Caco-2 (cell line): ENCODE measurements around the gene NOTCH1. TPM values are rescaled to one million over a fixed set of nuclear protein-coding genes. Genes with fewer than 3 reads are reported as not detected.

ENCODE experiments used
- BruUV-seq: library from RNA; stranded (reverse); fragments of 400-500 nt; replicated peaks from 2 replicates; lab custom pipeline; 2021; lab: Mats Ljungman, UMichigan
- CTCF ChIA-PET: fragments of 300-600 bp; sonication (Branson Sonifier 250); formaldehyde crosslinking; loops from one replicate; lab custom pipeline; 2022; ENCODE audit warnings: antibody characterized with exemption; lab: Charles Lee
- POLR2A ChIA-PET: fragments of 300-600 bp; sonication (Branson Sonifier 250); formaldehyde crosslinking; loops from one replicate; lab custom pipeline; 2022; ENCODE audit warnings: antibody characterized with exemption; lab: Charles Lee
- DNase-seq, 2 experiments: peaks; one replicate each; pipeline versions ENCODE4 v3.0.0 to v3.0.0-alpha.2; 2020 to 2022
- H3K27me3 ChIP-seq: replicated peaks from 2 replicates; pipeline ENCODE4 v1.6.0; 2011; ENCODE audit warnings: low read length; ENCODE audit not compliant: control insufficient read depth, insufficient read depth
- H3K36me3 ChIP-seq: 2 replicates; pipeline ENCODE4 v1.5.1; 2011; ENCODE audit warnings: low read length; ENCODE audit not compliant: control insufficient read depth, insufficient read depth
- H3K4me1 ChIP-seq: fragments of 250-450 bp; sonication (Bioruptor Pico); 2 replicates; pipeline ENCODE4 v1.5.1; 2020; ENCODE audit warnings: mild to moderate bottlenecking
- H3K4me3 ChIP-seq: 2 replicates; pipeline ENCODE4 v1.5.1; 2011; ENCODE audit warnings: low read depth, mild to moderate bottlenecking, control low read depth, low read length
- H3K9me3 ChIP-seq: fragments of 250-450 bp; sonication (Bioruptor Pico); 2 replicates; pipeline ENCODE4 v1.5.1; 2020; ENCODE audit warnings: mild to moderate bottlenecking, moderate library complexity
- H3K27ac Mint-ChIP-seq: one replicate; pipeline ENCODE4 v1.8.0; 2022; ENCODE audit warnings: mixed read lengths; ENCODE audit not compliant: unreplicated experiment
- H3K27me3 Mint-ChIP-seq: one replicate; pipeline ENCODE4 v1.8.0; 2022; ENCODE audit warnings: mixed read lengths; ENCODE audit not compliant: insufficient read depth, unreplicated experiment
- H3K36me3 Mint-ChIP-seq: one replicate; pipeline ENCODE4 v1.8.0; 2022; ENCODE audit warnings: mild to moderate bottlenecking, mixed read lengths; ENCODE audit not compliant: insufficient read depth, unreplicated experiment
- H3K4me1 Mint-ChIP-seq: one replicate; pipeline ENCODE4 v1.8.0; 2022; ENCODE audit warnings: low read depth, mixed read lengths; ENCODE audit not compliant: unreplicated experiment
- H3K4me3 Mint-ChIP-seq: one replicate; pipeline ENCODE4 v1.8.0; 2022; ENCODE audit warnings: mild to moderate bottlenecking, moderate library complexity, mixed read lengths; ENCODE audit not compliant: unreplicated experiment
- H3K9me3 Mint-ChIP-seq: one replicate; pipeline ENCODE4 v1.8.0; 2022; ENCODE audit warnings: mixed read lengths; ENCODE audit not compliant: unreplicated experiment
- intact Hi-C: fragments of 100-400 bp; cut with micrococcal nuclease; formaldehyde crosslinking; loops from one replicate; pipeline ENCODE4 v1.10.0; 2022; ENCODE audit not compliant: unreplicated experiment
- total RNA-seq: library from RNA; stranded (reverse); gene quantifications from 2 replicates; pipeline ENCODE4 v1.2.3, GENCODE V29; 2022
- TF ChIP-seq, protein P1 (sequence below), 2 experiments: fragments of 200-600 bp in 1 of 2; IDR thresholded peaks; 1 replicate in 1 of 2; 2 replicates in 1 of 2; pipeline versions ENCODE4 v1.5.1 to v1.8.0; 2011 to 2022; ENCODE audit warnings: antibody characterized with exemption in 1 of 2, control low read depth in 1 of 2, inconsistent platforms in 1 of 2, low read depth in 1 of 2, low read length in 1 of 2, mild to moderate bottlenecking in 1 of 2, moderate library complexity in 1 of 2; ENCODE audit not compliant: insufficient read depth in 1 of 2, severe bottlenecking in 1 of 2, unreplicated experiment in 1 of 2

The NOTCH1 gene
- total RNA-seq, 1 experiment from 2014 or later: 6.3 TPM

DNA sequence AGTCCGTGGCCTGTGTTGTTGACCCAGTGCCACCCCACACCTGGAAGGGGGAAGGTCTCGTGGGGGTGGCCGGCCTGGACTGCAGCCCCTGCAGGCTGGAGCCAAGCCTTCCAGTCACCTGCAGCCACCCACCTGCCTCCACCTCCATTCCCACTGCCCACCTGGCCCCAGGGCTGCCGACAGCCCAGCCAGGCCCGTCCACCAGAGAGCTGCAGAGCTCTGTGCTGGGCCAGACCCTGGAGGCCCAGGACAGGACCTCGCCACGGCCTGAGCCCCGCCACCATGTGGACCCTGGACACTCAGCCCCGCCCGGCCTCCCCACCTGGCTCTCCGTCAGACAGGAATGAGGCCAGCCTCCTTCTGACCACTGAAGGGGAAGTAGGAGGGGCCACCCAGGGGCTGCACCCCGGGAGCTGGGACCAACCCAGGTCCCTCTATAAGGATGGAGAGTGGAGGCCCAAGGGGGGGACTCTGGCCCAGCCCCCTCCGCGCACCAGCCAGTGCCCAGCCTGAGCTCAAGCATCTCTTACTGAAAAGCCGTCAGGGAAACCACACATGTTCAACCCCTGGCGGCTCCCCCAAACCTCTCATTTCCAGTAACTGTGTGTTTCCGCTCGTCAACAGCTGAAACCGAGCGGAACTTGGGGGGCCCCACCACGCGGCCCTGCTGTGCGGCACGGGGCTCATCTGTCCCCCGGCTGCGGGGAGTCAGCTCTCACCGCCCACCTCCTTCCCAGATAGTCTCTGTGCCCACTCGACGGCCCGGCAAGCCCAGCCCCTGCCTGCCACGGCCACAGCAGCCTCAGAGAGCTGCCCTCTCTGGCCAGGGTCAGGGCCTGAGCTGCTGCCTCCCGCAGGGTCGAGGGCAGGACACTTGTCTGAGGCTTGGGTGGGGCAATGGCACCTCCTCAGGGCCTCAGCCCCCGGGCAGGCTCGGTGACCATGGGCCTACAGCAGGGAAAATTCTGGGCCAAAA lies 12.8 kb downstream of the NOTCH1 start:
- Mint-ChIP-seq H3K27me3 (no peaks in the 10 kb centered on the region), H3K36me3 (peaks cover 7% of the 10 kb centered on the region), H3K27ac (no peak overlapping the region), H3K4me1 (no peaks in the 10 kb centered on the region), H3K4me3 (no peak overlapping the region), H3K9me3 (no peaks in the 10 kb centered on the region)
- ChIA-PET POLR2A (interaction anchor here (0.6 kb wide), 1 partner anchor 17 kb away, joined by 3 read pairs; no protein-coding TSS in a partner anchor), CTCF (interaction anchor here (0.6 kb wide), 1 partner anchor 96 kb away, joined by 5 read pairs; no protein-coding TSS in a partner anchor)
- BruUV-seq: no TSS peak
- TF ChIP-seq, protein P1, sequence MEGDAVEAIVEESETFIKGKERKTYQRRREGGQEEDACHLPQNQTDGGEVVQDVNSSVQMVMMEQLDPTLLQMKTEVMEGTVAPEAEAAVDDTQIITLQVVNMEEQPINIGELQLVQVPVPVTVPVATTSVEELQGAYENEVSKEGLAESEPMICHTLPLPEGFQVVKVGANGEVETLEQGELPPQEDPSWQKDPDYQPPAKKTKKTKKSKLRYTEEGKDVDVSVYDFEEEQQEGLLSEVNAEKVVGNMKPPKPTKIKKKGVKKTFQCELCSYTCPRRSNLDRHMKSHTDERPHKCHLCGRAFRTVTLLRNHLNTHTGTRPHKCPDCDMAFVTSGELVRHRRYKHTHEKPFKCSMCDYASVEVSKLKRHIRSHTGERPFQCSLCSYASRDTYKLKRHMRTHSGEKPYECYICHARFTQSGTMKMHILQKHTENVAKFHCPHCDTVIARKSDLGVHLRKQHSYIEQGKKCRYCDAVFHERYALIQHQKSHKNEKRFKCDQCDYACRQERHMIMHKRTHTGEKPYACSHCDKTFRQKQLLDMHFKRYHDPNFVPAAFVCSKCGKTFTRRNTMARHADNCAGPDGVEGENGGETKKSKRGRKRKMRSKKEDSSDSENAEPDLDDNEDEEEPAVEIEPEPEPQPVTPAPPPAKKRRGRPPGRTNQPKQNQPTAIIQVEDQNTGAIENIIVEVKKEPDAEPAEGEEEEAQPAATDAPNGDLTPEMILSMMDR (IDR thresholded peaks at IDR 0.05; ENCODE audit: insufficient read depth in 1 of 2, low read depth in 1 of 2, low read length in 1 of 2, severe bottlenecking in 1 of 2, unreplicated experiment in 1 of 2): no peak
- no peak for DNase-seq
- H3K9me3 ChIP-seq: no peaks in the 10 kb centered on the region
- H3K36me3 ChIP-seq: no peaks in the 10 kb centered on the region
- intact Hi-C loops: no loop called here
- no peak overlapping the region for H3K4me3 ChIP-seq
- no peaks in the 10 kb centered on the region for H3K4me1 ChIP-seq
- H3K27me3 ChIP-seq: no peaks in the 10 kb centered on the region

DNA sequence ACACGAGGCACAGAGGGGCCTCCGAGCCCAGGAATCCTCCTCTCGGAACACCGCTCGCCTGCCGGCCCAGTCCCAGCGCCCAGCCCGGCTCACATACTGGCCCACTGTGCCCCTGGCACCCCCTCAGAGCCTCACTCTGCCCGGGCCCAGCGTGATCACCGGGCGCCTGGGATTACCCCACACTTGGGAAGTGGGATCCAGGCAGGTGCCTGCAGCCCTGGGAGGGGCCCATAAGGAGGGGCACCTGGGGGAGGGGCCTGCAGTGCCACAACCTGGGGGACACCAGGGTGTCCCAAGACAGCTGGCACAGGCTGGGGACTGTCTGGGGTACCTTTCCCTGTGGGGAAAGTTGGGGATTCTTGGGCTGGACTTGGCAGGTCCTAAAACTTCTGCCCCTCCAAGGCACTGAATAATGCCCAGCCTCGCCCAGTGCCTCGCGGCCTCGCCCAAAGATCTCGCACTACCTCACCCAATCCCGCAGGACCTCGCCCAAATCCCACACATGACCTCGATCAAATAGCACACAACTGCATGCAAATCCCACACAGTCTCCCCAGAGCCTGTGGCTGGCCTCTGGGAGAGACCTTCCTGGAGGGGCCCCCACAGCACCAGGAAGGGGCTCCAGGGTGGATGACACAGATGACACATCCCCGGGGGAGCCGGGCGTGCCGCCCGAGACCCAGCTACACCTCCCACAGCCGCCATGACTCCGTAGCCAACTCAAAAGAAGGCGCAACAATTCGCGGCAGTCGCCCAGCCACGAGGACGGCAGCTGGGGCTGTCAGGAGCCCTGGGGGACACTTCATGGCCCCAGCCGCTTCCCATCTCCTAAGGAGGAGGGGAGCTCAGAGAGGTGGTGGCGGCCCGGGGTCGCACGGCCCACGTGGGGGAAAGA lies 13.7 kb downstream of the NOTCH1 start:
- intact Hi-C loops: no loop called here
- no TSS peak for BruUV-seq
- H3K4me3 Mint-ChIP-seq: no peak overlapping the region
- no peaks in the 10 kb centered on the region for H3K9me3 ChIP-seq
- no peaks in the 10 kb centered on the region for H3K27me3 ChIP-seq
- no peaks in the 10 kb centered on the region for H3K36me3 ChIP-seq
- no peaks in the 10 kb centered on the region for H3K4me1 Mint-ChIP-seq
- no peak for DNase-seq
- H3K4me1 ChIP-seq: peaks cover 9% of the 10 kb centered on the region
- H3K9me3 Mint-ChIP-seq: no peaks in the 10 kb centered on the region
- ChIA-PET POLR2A (no interaction called here), CTCF (no interaction called here)
- no peak overlapping the region for H3K27ac Mint-ChIP-seq
- peaks cover 7% of the 10 kb centered on the region for H3K36me3 Mint-ChIP-seq
- TF ChIP-seq, protein P1 (IDR thresholded peaks at IDR 0.05; ENCODE audit: insufficient read depth in 1 of 2, low read depth in 1 of 2, low read length in 1 of 2, severe bottlenecking in 1 of 2, unreplicated experiment in 1 of 2): no peak
- H3K4me3 ChIP-seq: no peak overlapping the region
- H3K27me3 Mint-ChIP-seq: no peaks in the 10 kb centered on the region
